ENCODE measurements around the gene KLHL2.

KLHL2 gene

DNA sequence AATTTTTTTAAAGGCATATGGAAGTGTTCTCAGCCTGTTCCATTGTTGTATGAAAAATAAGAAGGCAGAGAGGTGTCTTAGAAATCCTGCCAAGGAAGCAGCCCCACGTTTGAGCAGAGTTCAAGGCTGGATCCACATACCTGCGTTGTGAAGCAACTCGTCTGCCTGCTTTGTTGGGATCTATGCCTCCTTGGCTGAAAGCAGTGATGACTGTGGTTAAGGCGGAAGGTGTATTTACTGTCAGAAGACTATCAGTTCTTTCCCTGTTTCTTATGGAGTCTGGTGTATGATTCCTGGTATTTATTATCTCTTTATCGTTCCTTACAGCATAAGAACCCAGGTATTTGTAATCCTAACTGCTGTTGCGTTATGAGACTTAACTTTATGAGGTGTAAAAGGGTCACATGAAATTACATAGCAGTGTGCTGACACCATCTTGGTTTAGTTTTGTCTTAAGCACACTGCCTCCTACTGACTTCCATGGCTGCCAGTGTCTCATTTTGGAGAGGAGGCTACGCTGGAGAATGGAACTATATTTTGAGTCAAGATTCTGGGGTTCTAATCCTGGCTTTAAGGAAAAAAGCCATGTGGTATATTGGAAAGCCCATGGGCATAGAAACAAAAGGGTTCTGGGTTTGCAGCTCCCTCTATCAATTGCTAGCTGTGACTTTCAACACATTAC, 117.0 kb downstream of the KLHL2 start:
- Histone ChIP-seq H3K4me3 (ENCODE audit: low read depth, low read length) (no peak overlapping the region), H3K4me1 (ENCODE audit: control insufficient read depth, insufficient read depth, low read length) (no peaks in the 10 kb centered on the region), H3K36me3 (ENCODE audit: control insufficient read depth in 2 of 2, insufficient read depth in 1 of 2, low read length in 2 of 2) (no peaks in the 10 kb centered on the region), H3K9me3 (ENCODE audit: control insufficient read depth, insufficient read depth, low read depth, low read length) (no peaks in the 10 kb centered on the region), H3K27ac (ENCODE audit: extremely low read depth, low read depth, low read length) (no peak overlapping the region)
- ChIA-PET POLR2A (no interaction called here), CTCF (interaction anchor here (0.6 to 1.3 kb wide), 4 partner anchors 27 to 193 kb away, joined by 3 read pairs; no protein-coding TSS in a partner anchor)
- no peak for TF ChIP-seq ZBTB49 (tag by site-specific recombination; IDR thresholded peaks at IDR 0.05; ENCODE audit: low read depth)
- TF ChIP-seq, protein P1, sequence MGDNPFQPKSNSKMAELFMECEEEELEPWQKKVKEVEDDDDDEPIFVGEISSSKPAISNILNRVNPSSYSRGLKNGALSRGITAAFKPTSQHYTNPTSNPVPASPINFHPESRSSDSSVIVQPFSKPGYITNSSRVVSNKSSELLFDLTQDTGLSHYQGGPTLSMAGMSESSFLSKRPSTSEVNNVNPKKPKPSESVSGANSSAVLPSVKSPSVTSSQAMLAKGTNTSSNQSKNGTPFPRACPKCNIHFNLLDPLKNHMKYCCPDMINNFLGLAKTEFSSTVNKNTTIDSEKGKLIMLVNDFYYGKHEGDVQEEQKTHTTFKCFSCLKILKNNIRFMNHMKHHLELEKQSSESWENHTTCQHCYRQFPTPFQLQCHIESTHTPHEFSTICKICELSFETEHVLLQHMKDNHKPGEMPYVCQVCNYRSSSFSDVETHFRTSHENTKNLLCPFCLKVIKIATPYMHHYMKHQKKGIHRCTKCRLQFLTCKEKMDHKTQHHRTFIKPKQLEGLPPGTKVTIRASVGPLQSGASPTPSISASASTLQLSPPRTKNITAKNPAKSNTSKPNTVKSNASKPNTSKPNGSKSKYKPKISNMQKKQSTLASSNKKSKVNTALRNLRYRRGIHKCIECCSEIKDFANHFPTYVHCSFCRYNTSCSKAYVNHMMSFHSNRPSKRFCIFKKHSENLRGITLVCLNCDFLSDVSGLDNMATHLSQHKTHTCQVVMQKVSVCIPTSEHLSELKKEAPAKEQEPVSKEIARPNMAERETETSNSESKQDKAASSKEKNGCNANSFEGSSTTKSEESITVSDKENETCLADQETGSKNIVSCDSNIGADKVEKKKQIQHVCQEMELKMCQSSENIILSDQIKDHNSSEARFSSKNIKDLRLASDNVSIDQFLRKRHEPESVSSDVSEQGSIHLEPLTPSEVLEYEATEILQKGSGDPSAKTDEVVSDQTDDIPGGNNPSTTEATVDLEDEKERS (tag by site-specific recombination; IDR thresholded peaks at IDR 0.05), result no peak
- TF ChIP-seq HIC1 (tag by site-specific recombination; IDR thresholded peaks at IDR 0.05), result no peak
- TF ChIP-seq HOXD13 (CRISPR knock-in tag; IDR thresholded peaks at IDR 0.05; ENCODE audit: borderline replicate concordance), result no peak
- TF ChIP-seq PATZ1 (tag by site-specific recombination; IDR thresholded peaks at IDR 0.05), result no peak
- no peak for TF ChIP-seq ZNF19 (tag by site-specific recombination; IDR thresholded peaks at IDR 0.05; ENCODE audit: low read depth)
- TF ChIP-seq, protein P2, sequence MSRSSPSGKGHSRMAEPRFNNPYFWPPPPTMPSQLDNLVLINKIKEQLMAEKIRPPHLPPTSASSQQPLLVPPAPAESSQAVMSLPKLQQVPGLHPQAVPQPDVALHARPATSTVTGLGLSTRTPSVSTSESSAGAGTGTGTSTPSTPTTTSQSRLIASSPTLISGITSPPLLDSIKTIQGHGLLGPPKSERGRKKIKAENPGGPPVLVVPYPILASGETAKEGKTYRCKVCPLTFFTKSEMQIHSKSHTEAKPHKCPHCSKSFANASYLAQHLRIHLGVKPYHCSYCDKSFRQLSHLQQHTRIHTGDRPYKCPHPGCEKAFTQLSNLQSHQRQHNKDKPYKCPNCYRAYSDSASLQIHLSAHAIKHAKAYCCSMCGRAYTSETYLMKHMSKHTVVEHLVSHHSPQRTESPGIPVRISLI (tag by site-specific recombination; IDR thresholded peaks at IDR 0.05), result no peak
- TF ChIP-seq HOXC10 (CRISPR knock-in tag; IDR thresholded peaks at IDR 0.05), result no peak
- no peak for TF ChIP-seq ZNF624 (tag by site-specific recombination; IDR thresholded peaks at IDR 0.05)

- H3K4me3 ChIP-seq (ENCODE audit: low read depth, low read length), result no peak overlapping the region
- no peak for TF ChIP-seq ZFP3 (tag by site-specific recombination; IDR thresholded peaks at IDR 0.05; ENCODE audit: low read depth)
- H3K36me3 ChIP-seq (ENCODE audit: control insufficient read depth in 2 of 2, insufficient read depth in 1 of 2, low read length in 2 of 2), result no peaks in the 10 kb centered on the region
- ChIA-PET CTCF (interaction anchor here (0.6 kb wide), 1 partner anchor 104 kb away, joined by 3 read pairs; no protein-coding TSS in a partner anchor), POLR2A (no interaction called here)
- H3K9me3 ChIP-seq (ENCODE audit: control insufficient read depth, insufficient read depth, low read depth, low read length), result no peaks in the 10 kb centered on the region
- H3K27ac ChIP-seq (ENCODE audit: extremely low read depth, low read depth, low read length), result no peak overlapping the region
- no peaks in the 10 kb centered on the region for H3K4me1 ChIP-seq (ENCODE audit: control insufficient read depth, insufficient read depth, low read length)
Measured at GRCh38 chr4:165324918-165325304, 117.5 kb downstream of the KLHL2 start.

Measured in HEK293 (cell line).